Stimulated activated CD8-positive, alpha-beta memory T cell treated with anti-CD3 and anti-CD28 coated beads, Interleukin-15, amount 100 ng/mL, for 48 hours (primary cell): ENCODE measurements around the gene S100A3.
A peak's percentile ranks its signal among the peaks of the same experiment; 100 is the strongest.

Experiments used
- DNase-seq, 2 donors: peaks; one replicate each; pipeline ENCODE4 v3.0.0-alpha.2; 2020; ENCODE audit warnings: low read depth in 2 of 2

S100A3 gene

DNA sequence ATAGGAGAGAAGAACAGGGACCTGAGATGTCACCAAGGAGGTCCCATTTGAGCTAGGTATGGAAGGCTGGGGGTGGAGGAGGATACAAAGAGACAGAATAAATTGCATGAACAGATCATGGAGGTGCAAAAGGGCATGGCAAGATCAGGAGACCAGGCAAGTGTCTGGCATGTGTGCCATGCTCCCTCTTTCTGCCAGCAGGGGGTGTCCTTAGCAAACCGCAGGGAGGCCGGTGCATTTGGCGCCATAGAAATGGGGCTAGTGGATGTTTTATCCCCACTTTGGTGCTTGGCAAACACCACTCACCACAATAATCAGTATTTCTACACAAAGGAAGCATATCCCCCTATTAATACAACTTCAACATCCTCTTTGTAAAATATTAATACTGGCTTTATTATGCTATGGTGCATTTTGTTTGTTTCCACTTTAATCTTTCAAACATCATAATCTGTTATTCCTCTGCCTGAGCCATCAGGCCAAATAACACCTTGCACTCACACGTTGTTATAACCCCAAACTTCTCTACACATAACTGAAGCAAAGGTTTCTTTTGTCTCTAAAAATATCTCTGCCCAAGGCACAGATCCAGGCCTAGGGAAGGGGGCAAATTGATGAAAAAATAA is 39.2 kb downstream of the S100A3 start:
- DNase-seq, result peak; percentile 42 to 45

DNA sequence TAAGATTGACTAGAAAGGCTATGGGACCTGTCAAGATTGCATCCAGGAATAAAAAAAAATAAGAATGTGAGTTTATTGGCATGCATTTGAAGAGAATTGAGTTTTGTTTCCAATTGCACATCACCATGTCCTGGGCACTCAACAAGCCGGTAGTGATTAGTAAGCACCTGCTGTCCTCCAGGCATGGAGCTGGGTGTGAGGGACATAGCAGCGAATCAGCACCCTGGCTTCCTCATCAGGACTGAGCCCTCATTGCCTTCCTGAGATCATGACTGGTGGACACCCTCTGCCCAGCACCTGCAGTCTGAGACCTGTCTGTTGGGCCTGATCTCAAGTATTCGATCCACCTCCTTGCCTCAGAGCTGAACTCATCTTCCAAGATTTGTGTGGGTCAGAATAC is 40.0 kb downstream of the S100A3 start:
- DNase-seq, result no peak

DNA sequence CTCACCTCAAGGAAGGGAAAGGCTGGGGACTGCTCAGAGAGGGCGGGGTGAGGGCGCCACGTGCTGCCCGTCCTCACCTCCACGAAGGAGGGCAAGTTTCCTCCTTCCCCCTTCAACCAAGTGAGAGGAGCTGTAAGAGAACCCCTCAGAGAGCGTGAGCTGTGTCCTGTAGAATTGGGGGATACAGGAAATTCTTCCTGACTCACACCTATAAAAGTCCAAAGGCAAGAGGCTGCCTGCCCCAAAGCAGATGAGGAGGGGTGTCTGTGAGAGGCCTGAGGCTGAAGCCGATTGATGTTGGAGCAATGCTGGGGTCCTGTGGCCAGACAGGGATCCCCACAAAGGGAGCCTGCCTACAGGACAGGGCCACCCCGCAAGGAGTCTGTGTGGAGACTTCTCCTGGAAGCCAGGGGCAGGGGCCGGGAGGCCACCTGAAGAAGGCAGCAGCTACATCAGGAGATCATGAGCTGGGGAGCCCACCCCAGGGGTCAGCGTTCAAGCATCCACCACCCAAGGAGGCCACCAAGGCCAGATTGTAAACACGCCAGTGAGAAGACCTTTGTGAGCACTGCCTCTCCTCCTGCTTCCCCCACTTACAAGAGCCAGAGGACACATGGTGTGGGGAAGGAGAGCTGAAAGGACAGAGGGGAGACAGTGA is 41.0 kb downstream of the S100A3 start:
- no peak for DNase-seq

DNA sequence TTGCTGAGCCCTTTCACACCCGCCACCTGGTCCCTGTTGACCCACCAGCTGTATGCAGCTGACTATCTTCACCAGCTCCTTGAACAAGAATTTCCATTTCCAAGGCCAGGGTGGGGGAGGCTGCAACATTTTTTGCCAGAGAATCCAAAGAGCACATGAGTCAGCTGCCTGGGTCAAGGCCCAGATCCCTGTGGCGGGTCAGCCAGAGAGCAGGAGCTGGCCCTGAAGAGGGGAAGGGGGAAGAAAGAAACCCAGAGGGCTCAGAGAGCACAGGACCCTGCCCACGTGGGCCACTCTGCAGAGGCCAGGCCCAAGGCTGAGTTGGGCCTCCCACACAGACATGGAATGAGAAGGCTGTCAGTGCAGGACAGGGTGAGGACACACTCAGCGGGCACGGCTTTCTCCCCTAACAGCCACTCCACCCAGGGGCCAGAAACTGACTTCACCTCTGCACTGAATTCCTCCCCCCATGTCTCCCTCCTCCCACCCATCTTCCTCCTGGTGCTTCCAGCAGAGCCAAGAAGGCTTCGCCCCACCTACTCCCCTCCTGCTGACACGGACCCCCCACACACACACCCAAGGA is 42.1 kb downstream of the S100A3 start:
- DNase-seq, result no peak

DNA sequence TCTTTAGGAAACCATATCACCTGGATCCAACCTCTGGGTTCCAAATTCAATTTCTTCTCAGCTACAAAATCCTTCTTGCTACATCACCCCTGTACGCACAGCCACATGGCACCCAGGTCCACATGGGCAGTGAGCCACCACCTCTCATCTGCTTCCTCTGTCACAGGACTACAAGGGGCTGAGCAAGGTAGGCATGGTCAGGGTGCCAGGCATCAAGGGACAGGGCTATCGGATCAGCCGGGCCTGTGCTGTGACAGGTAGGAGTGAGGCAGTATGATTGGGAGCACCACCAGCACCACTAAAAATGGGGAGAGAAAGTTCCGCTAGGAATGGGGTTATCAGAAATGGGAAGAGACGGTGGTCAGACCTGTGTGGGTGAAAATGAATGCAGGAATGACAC is 42.7 kb downstream of the S100A3 start:
- DNase-seq, result no peak

DNA sequence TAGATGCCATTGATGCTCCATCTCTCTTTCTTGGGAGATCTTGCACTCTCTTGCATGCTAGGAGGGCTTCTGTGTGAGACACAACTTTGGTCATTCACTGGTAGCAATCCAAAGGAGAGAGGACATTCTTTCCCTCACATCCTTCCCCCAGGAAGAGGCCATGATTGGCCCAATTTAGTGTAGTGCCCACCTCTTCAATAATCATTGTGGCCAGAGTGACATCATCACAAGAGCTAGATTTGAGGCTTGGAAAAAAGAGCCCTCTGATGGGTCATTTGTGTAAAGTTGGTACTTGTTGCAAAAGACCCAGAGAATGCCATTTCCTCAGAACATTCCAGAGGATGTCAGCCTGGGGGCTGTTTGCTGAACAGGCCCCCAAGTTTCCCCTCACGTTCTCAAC is 43.5 kb downstream of the S100A3 start:
- DNase-seq, result no peak

DNA sequence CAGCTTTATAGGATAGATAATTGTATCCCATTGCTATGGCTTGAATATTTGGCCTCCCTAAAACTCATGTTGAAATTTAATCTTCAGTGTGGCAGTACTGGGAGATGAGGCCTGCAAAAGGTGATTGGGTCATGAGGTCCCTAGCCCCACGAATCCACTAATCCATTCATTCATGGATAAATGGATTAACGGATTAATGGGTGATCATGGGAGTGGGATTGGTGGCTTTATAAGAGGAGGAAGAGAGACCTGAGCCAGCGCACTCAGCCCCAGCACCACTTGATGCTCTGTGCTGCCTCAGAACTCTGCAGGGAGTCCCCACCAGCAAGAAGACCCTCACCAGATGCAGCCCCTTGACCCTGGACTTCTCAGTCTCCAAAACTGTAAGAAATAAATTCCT is 45.3 kb downstream of the S100A3 start:
- DNase-seq, result no peak

DNA sequence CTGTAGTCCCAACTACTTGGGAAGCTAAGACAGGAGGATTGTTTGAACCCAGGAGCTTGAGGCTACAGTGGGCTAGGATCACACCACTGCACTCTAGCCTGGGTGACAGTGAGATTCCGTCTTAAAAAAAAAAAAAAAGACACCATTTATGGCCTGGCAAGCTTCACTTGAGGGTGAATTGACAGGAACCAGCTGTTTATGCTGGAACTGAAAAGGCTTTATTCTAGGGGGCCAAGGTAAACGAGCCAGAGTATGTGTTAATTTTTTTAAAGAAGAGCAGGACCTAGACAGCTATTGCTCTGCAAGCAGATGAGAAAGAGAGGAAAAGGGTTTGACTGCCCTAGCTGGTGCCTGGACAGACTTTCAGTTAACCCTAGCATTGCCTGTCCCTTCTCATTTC is 50.3 kb downstream of the S100A3 start:
- DNase-seq, result no peak
